Erythroblast (primary cell): ENCODE results near the gene DNPH1.

Experiments used
- GATA1 ChIP-seq: IDR thresholded peaks from 2 replicates; pipeline ENCODE4 v1.6.1; 2011; ENCODE audit warnings: low read depth, mild to moderate bottlenecking, control low read depth, low read length, moderate library complexity
- POLR2A ChIP-seq: IDR thresholded peaks from 2 replicates; pipeline ENCODE4 v1.6.1; 2011; ENCODE audit warnings: mild to moderate bottlenecking, low read length

DNA sequence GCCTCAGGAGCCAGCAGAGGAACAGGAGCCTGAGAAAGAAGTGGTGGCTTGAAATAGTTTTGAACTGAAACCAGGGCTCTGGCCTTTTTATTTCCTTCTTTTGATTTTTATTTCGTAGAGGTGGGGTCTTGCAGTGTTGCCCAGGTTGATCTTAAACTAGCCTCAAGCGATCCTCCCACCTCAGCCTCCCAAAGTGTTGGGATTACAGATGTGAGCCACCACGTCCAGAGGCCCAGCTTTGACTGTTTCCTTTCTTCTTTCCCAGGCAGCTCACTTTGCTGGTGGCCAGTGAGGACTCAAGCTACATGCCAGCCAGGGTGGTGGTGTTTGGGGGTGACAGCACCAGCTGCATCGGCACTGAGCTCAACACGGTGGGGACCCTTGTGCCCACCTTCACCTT lies 26.8 kb downstream of the DNPH1 start:
- TF ChIP-seq POLR2A (no peak), GATA1 (no peak)
